ENCODE results near the gene TEX26.

TEX26 gene

DNA sequence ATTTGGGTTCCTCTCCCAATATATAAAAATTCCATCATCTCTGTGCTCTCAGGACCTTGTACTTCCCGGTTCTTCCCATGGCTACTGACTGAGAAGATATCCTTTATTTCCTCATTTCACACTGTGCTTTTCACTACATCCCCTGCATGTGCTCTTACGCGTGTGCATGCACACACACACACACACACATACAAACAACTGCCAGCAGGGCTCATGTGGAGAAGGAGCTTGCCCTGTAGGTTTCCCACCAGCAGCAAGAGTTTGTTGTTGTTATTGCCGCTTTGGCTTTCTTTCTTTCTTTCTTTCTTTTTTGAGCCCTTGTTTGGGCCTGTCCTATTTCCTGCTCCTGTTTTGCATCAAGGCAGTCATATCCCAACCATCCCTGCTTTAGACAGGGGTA is 43.6 kb downstream of the TEX26 start:
- no peak for DNase-seq (ENCODE audit: low spot score)

DNA sequence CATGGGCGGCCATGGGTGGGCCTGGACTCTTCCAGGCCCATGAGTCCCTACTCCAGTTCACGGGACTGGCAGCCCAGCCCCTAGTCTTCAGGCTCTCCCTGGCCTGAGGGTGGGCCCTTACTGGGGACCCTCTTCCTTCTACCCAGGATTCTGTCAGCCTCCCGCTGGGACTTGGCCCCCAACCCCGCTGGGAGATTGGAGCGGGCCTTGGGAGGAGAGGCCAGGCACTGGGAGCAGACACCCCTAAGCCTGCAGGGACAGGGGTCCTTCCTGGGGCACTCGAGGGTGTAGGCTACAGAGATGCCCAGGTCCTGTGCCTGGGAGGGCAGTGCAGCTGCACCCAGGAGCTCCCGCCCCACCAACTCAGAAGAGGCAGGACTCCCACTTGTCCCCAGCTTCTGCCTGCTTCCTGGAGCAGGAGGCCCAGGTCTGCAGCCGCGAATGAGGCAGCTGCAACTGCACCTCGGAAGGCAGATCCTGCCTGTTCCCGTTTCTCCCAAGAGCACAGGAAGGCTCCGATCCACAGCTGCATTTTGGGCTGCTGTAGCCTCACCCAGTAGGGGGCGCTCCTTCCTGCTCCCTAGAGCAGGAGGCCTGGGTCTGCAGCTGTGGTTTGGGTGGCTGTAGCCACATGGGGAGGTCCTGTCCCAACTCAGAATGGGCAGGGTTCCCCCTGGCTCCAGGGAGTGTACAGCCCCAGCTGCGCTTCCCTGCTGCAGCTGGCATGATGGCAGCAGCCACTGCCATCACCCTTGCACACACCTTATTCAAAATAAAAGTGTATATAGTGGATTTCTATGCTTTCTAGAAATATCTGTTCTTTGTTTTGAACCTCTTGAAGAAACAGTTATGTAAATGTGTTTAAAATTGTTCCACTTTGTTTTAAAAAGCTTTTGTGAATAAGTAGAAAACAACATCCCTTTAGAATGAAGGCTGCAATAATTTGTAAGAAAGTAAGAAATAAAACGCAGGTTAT is 46.8 kb downstream of the TEX26 start:
- no peak for DNase-seq (ENCODE audit: low spot score)

DNA sequence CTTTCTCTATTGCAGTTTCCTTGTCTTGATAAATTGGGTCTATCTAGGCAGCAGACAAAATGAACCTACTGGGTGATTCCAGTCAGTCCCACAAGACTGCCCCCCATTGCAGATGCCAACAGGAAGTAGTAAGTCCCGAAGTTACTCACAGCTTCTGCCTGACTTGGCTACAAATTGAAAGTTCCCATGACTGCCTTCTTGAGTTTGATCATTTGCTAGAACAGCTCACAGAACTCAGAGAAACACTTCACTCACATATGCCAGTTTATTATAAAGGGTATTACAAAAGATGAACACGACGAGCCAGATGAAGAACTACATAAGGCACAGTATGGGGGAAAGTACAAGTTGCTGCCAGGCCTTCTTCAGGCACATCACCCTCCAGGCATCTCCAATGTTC is 50.0 kb downstream of the TEX26 start:
- DNase-seq (ENCODE audit: low spot score) = no peak

DNA sequence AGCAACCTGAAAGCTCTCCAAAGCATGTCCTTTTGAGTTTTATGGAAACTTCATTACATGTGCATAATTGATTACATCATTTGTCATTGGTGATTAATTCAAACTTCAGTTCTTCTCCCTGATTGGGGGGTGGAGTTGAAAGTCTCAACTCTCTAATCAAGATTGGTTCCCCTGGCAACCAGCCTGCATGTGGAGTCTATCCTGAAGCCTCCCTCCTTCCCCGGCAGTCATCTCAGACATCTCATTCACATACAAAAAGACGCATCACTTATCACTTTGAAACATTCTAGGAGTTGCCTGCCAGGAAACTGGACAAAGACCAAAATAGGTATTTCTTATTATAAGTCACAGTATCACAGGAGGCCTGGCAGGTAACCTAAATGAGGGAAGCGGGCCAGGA is 50.5 kb downstream of the TEX26 start:
- DNase-seq (ENCODE audit: low spot score) = no peak

DNA sequence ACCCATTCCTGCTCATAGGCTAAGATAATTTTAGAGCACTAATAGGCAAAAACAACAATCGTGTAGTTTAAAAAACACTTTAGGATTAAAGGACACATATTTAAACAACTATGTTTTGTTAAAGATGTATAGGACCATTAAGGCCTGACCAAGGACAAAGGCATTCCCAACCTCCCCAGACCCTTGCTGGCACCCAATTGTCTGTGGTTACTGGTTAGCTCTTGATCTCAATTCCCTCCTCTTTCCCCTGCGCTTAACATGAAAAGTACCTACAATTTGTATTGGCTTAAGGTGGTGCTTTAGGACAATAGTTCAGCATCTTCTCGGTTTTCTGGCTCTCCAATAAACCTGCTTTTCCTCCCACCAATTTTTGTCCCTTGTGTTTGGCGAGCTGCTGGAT is 51.0 kb downstream of the TEX26 start:
- no peak for DNase-seq (ENCODE audit: low spot score)

DNA sequence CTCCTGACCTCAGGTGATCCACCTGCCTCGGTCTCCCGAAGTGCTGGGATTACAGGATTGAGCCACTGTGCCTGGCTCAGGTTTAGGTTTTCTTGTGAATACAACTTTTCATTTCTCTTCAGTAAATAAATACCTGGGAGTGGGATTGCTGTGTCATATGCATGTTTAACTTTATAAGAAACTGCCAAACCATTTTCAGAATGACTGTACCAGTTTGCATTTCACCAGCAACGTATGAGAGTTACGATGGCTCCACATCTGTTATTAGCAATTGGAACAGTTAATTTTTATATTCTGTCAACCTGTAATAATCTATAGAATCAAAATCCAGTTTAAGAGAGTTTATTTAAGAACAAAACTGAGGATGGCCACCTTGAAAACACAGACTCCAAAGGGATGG is 52.2 kb downstream of the TEX26 start:
- no peak for DNase-seq (ENCODE audit: low spot score)

DNA sequence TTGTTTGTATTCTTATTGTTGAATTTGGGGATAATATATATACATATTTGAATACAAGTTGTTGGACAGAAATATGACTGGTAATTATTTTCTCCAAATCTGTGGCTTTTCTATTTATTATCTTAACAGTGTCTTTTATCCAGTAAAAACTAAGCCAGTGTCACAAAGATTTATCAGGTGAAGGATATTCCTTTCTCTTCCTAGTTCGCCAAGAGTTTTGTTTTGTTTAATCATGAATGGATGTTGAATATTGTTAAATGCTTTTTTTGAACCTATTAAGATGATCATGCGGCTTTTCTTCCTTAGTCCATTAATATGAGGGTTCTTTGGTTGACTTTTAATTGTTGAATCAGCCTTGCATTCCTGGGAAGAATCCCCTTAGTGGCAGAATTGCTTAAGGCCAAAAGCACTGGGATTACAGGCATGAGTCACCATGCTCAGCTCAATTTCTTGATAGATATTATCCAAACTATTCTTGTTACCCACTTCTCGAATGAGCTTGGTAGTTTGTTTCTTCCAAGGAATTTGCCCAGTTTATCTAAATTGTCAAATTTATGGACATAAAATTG is 53.3 kb downstream of the TEX26 start:
- no peak for DNase-seq (ENCODE audit: low spot score)

DNA sequence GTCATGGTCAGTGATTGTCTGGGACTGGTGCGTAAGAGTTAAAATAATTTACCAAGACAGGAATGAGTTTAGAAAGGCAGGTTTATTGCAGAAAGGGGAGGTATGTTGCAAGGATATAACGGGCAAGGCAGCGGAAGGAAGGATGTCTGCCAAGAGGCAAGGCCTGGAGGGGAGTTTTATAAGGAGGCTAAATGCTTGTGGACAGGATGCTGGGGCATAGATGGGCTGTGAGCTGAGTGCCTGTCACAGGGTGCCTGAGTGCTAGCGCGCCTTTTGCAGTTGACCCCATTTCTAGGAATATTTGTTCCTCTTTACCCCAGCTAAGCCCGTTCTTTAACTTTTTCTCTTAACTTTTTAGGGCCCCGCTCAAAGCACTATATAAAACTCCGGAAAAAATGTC is 58.7 kb downstream of the TEX26 start:
- DNase-seq (ENCODE audit: low spot score) = no peak

DNA sequence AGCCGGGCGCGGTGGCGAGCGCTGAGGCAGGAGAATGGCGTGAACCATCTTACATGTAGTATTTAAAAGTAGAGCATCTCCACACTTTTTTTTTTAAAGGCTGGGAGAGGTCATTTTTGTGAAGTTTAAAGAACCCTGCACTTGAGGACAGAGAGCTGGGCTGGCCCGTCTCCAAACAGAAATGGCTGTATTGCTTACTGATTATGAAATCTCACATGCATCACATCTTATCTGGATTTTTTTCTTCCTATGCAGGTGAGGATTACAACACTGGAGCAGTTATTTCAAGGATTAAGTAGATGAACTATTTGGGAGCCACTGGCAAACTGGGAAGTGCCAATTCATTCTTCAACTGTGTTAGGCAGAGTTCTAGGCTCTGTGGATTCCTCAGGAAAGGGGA is 59.5 kb downstream of the TEX26 start:
- no peak for DNase-seq (ENCODE audit: low spot score)

DNA sequence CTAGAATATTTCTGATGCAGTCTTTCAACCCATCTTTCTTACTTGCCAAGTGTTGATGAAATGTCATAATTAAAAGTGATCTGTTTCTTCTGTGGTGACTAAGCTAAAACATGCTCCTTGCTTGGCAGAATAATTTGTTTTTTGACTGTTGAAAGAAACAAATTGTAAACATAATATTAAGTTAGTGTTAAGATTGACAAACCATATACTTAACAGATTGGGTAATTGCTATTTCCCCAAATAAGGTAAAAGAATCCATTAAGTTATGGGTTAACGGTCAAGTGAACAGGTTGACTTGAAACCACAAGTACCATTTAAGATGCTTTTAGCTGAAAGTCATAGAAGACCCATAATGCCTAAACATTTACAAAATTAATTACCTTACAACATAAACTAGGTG is 62.9 kb downstream of the TEX26 start:
- DNase-seq (ENCODE audit: low spot score) = no peak

DNA sequence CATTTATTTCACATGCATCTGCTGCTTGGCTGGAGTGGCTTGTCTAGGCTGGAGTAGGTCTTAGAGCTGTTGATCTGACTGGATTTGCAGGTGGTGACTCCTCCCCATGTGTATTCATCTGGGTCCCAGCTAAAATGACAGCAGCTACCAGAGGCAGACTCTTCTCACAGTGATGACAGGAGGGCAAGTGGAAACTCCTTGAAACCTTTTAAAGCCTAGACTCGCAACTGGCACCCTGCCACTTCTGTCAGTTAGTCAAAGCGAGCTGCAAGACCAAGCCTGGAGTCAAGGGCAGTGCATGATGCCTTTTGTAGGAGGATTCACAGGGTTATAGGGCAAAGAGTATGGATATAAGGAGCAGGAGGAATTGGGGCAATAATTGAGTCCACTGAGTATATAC is 65.2 kb downstream of the TEX26 start:
- DNase-seq (ENCODE audit: low spot score) = no peak

DNA sequence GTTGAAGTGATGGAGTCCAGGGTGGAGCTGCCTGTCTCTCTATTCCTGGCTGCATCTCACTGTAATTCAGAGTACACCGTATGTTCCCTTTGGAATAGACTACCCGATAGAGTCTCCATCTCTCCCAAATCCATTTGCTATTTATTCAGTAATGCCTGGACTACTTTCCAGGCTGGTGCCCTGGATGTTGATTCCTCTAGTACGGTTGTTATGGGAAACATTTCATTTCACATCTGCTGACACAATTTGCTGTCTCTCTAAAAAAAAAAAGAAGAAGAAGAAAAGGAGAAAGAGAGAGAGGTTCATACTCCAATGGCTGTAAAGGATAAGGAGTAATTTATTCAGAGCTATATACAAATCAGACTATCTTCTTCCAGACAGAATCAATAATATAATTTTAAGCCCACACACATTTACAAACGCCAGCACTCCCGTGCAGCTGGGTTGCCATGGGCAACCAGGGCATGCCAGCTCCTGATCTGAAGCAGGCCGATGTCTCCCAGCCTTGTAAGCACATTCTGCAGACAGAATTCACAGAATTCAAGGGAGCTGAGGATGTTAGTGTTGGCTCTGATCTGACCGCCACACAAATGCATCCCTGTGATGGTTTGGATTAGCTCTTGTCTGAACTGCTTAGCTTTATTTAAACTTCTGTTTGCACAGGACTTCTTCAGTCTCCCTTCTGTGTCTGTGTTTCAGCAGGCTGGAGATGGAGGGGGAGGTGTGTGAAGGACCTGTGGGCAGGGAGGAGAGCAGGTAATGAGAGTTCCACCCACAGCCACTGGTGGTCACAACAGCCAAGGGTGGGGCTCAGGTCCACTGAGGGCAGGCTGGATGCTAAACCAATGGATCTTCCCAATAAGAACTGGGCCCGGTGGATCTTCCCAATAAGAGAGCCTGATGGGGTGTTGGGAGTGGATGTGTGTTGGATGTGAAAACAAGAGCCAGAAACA is 66.0 kb downstream of the TEX26 start:
- no peak for DNase-seq (ENCODE audit: low spot score)

DNA sequence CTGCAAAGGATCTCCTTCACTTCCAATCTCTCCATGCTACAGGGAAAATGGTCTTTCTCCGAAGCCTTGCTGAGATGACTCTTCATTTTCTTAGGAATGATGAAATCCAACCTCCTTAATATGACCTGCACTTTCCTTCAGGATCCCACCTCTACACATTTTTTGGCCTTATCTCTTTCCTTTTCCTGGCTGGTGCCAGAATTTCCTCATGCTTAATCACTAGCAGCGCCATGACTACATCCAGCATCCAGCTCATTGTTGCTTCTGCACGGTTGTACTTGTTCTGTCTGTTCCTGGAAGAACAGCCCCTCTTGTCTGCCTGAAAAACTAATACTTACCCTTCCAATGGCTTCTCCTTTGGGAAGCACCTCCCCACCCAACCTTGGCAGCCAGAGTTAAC is 68.4 kb downstream of the TEX26 start:
- no peak for DNase-seq (ENCODE audit: low spot score)

DNA sequence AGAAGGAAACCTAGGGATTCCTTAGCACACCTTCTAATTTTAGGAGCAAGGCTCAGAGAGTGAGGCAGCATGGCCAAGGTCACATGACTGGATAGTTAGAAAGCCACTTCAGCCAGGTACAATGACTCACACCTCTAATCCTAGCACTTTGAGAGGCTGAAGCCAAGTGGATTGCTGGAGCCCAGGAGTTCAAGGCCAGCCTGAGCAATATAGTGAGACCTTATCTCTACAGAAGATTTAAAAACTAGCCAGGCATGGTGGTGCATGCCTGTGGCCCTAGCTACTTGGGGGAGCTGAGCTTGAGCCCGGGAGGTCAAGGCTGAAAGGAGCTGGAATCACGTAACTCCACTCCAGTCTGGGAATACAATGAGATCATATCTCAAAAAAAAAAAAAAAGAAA is 69.2 kb downstream of the TEX26 start:
- no peak for DNase-seq (ENCODE audit: low spot score)

DNA sequence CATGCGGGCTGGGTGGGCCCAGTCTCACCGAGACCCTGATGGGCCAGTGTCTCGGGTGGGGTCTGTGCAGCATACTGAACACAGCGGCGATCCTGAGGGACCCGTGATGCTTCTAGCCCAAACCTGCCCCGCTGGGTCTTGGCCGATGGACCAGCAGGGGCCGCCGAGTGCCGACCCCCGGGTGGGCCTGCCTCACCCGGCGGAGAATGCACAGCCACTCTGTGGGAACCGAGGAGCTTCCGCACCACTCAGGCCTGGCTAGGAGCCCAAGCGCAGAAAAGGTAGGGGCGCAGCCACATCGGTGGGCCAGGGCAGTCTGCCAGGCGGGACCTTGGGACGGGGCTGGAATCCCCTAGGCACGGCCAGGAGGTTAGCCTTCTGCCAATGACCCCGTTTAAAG is 72.6 kb downstream of the TEX26 start:
- no peak for DNase-seq (ENCODE audit: low spot score)

DNA sequence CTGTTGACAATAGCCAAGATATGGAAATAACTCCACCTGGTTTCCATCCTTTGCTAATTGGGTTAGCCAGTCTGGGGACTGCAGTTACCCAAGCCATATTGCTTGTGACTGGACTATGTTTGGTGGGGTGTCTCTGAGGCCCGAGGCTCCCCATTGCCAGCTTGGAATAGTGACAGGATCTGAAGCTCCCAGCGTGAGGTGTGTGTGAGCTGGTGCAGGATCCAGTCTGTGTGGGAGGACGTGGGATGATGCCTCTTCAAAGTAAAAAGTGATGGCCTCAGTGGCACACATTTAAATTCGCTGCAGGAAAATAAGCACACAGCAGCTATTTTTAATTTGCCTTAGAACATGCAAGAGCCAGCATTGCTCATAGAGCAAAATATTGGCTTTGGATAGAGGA is 75.0 kb downstream of the TEX26 start:
- no peak for DNase-seq (ENCODE audit: low spot score)

DNA sequence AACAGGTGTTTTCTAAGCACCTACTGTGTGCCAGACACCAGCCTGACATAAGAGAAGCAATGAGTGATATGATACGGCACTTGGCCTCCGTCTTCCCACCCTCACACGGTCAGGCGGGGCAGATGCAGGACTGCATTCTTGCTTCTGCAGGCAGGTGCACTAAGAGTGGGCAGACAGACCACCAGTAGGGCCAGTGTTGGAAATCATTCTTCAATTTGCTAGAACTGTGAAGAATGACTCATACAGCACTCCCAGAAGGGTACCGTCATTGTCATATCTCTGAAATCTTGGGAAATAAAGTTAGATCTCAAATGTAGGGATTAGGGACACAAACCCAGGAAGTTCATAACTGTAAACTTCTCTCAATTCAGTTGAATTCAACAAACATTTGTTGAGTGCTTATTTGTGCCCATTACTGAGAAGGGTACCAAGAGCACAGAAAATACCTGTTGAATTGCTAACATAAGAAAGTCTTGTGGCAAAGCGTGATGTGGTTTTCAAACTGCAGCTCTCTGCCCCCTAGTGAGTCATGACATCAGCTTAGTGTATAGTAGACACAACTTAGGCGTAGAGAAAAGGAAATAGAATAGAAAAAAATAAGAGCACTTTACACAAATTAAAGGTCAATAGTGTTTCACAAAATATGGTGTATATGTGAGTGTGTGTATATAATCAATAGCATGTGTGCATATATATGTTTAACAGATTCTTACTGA is 76.1 kb downstream of the TEX26 start:
- DNase-seq (ENCODE audit: low spot score) = no peak

DNA sequence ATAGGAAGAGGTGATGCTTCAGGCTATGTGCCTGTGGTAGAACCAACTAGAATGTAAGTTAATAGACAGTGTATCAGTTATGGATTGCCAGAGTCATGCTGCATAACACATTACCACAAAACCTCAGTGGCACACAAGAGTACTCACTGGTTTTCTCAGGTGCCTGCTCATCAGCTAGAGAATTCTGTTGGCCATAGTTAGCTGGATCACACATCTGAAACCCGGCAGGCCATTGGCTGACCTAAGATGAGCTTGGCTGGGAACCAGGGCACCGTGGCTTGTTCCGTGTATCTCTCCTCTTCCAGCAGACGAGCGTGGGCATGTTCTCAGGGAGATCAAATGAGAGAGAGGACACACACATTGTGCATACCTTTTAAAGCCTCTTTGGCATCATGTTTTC is 76.7 kb downstream of the TEX26 start:
- DNase-seq (ENCODE audit: low spot score) = no peak

DNA sequence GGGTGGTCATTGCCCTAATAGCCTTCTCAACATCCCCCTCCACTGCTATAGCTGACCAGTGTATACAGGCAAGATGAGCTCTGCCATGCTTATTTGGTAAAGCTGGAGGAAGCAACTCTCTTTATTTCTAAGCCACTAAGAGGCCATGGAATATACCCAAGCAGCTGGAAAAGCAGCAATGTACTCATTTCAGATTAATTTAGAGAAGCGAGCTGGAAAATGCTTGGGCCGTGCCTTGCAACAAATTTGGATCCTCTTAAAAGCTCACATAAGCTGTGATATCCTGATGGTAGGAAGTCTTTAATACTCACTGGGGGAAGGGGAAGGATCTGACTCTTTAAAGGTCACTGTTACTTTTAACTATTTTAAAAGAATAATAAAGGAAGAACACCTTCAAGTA is 77.8 kb downstream of the TEX26 start:
- DNase-seq (ENCODE audit: low spot score) = no peak

DNA sequence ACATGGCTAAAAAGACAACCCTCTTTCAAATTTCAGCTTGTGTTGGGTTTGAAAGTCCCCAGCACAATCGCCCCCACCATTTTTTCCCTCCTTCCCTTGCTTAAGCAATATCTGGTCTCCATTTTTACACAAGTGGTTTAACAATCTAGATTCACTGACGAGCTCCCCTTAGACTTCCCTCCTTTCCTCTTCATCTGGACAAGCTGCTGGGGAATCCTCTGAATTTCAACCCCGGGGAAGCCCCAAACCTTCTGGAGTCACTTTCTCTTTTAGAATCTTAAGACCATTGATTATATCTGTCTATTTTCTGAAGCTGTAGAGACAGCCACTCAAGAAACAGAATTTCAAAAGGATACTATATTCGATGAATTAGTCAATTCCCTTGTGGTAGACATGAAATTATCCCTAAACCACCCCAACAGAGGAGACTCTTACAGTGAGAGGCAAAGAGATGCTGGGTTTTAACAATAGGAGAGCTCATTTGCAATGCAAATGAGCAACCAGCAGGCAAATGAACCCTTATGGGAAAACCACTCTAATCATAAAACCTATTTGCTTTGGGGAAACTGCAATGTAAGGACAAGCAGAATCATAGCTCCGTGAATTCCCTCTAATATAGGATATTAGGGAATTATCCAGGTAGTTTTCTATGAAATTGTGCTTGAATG is 78.9 kb downstream of the TEX26 start:
- no peak for DNase-seq (ENCODE audit: low spot score)

DNA sequence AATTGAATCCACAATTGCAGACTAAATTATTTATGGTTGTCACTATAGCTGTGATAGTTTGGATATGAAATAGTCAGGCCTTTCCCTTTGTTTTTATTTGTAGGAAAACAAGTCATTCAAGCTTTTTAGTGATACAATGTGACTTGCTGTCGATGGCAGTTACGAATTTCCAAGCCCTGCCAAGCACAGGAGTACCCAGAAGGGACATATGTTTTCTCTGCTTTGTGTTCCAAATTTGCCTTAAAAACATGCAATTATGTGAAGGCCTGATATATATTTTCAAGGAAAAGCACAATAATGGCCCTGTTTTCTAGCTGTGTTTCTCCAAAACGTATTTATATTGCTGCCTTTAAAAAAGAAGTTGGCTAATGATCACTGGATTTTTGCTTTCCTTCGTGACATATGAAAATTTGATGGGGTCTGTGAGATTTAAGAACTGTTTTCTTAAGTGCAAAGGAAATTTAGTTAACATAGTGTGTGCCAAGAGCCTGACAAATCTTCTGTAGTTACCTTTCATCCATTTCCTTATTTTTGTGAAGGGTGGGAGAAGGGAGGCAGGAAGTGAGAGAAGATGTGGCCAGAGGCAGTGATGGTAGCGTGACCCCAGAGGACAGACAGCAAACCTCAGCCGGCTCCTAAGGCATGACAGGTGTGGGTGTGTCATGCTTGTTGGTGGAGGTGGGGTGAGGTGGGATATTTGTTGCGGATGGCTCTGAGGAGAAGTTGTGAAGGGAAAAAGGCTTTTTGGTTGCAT is 79.6 kb downstream of the TEX26 start:
- DNase-seq (ENCODE audit: low spot score) = no peak
